Activated B cell treated with CpG ODN at 0.5 μM for 24 hours (primary cell): ENCODE results near the gene ATG5. TPM values are rescaled to one million over a fixed set of nuclear protein-coding genes. Genes with fewer than 3 reads are reported as not detected.

Experiments used
- ATAC-seq: fragments of 200-7000 bp; cut with Tn5 transposase; one replicate; pipeline ENCODE4 v1.10.0; 2021; ENCODE audit warnings: low read depth, mild to moderate bottlenecking, moderate library complexity
- CTCF ChIA-PET: fragments of 350-600 bp; sonication (Branson Sonifier 250); formaldehyde crosslinking; loops from one replicate; lab custom pipeline; 2021; ENCODE audit warnings: antibody characterized with exemption; lab: Charles Lee
- POLR2A ChIA-PET: fragments of 350-600 bp; sonication (Branson Sonifier 250); formaldehyde crosslinking; loops from one replicate; lab custom pipeline; 2021; ENCODE audit warnings: antibody characterized with exemption; lab: Charles Lee
- DNase-seq: peaks from one replicate; pipeline ENCODE4 v3.0.0; 2022
- H3K27ac Mint-ChIP-seq: one replicate; pipeline ENCODE4 v1.8.0; 2020; ENCODE audit warnings: mixed read lengths
- H3K27me3 Mint-ChIP-seq: one replicate; pipeline ENCODE4 v1.8.0; 2021; ENCODE audit warnings: mixed read lengths
- H3K36me3 Mint-ChIP-seq: one replicate; pipeline ENCODE4 v1.8.0; 2021; ENCODE audit warnings: low read depth, mixed read lengths
- H3K4me1 Mint-ChIP-seq: one replicate; pipeline ENCODE4 v1.8.0; 2021; ENCODE audit warnings: mixed read lengths
- H3K4me3 Mint-ChIP-seq: one replicate; pipeline ENCODE4 v1.8.0; 2020; ENCODE audit warnings: mild to moderate bottlenecking, mixed read lengths
- H3K9me3 Mint-ChIP-seq: one replicate; pipeline ENCODE4 v1.8.0; 2020; ENCODE audit warnings: mixed read lengths
- intact Hi-C: fragments of 100-400 bp; cut with micrococcal nuclease; formaldehyde crosslinking; loops from one replicate; pipeline ENCODE4 v1.15.1; 2024
- total RNA-seq: library from RNA; stranded (reverse); gene quantifications from 2 replicates; pipeline ENCODE4 v1.2.3, GENCODE V29; 2022
- TF ChIP-seq, protein P1 (sequence below): fragments of 200-600 bp; IDR thresholded peaks from one replicate; pipeline ENCODE4 v1.8.0; 2022; ENCODE audit warnings: antibody characterized with exemption, mild to moderate bottlenecking

The ATG5 gene
- total RNA-seq, 1 donor from 2014 or later: 30.3 TPM

DNA sequence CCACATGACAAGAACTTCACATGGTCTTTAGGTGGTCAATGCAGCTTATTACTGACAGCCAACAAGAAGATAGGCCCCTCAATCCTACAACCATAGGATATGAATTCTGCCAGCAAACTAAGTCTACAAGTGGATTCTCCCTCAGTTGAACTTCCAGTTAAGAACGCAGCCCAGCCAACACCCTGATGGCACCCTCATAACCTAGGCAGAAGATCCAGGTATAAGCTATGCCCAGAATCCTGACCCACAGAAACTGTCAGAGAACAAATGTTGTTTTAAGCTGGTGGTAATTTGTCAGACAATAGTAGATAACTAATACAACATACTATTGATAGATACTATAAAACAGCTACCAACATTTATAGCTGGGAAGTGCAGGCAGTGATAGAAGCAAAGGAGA lies 38.8 kb downstream of the ATG5 start:
- H3K36me3 Mint-ChIP-seq: peaks cover 39% of the 10 kb centered on the region

DNA sequence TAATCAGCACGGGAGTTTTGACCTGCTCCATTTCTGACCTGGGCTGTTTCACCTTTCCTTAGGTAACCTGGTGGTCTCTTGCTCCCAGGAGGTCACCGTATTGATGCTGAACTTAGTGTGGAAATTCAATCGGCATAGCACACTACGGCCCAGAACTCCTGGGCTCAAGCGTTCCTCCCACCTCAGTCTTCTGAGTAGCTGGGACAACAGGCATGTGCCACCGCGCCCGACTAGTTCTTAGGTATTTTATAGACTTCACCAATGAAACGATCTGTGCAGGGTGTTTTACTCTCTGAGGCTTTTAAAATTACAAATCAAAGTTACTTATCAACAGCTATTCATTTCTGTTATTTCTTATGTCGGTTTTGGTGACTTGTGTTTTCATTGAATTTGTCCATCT lies 42.1 kb downstream of the ATG5 start:
- CTCF ChIA-PET: no interaction called here
- Mint-ChIP-seq H3K27ac (no peak overlapping the region), H3K4me3 (no peak overlapping the region), H3K27me3 (no peaks in the 10 kb centered on the region), H3K9me3 (no peaks in the 10 kb centered on the region), H3K36me3 (peaks cover 37% of the 10 kb centered on the region), H3K4me1 (peaks cover 14% of the 10 kb centered on the region)
- TF ChIP-seq, protein P1, sequence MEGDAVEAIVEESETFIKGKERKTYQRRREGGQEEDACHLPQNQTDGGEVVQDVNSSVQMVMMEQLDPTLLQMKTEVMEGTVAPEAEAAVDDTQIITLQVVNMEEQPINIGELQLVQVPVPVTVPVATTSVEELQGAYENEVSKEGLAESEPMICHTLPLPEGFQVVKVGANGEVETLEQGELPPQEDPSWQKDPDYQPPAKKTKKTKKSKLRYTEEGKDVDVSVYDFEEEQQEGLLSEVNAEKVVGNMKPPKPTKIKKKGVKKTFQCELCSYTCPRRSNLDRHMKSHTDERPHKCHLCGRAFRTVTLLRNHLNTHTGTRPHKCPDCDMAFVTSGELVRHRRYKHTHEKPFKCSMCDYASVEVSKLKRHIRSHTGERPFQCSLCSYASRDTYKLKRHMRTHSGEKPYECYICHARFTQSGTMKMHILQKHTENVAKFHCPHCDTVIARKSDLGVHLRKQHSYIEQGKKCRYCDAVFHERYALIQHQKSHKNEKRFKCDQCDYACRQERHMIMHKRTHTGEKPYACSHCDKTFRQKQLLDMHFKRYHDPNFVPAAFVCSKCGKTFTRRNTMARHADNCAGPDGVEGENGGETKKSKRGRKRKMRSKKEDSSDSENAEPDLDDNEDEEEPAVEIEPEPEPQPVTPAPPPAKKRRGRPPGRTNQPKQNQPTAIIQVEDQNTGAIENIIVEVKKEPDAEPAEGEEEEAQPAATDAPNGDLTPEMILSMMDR: no peak
- intact Hi-C loops: no loop called here
- DNase-seq (no peak), ATAC-seq (no peak)
- POLR2A ChIA-PET: no interaction called here

More for the DNA sequence above, 38.8 kb downstream of the ATG5 start:
- POLR2A ChIA-PET: no interaction called here
- H3K27me3 Mint-ChIP-seq: no peaks in the 10 kb centered on the region
- ATAC-seq (no peak), DNase-seq (no peak)
- no peak overlapping the region for H3K4me3 Mint-ChIP-seq
- CTCF ChIA-PET: no interaction called here
- TF ChIP-seq, protein P1: no peak
- intact Hi-C loops: no loop called here
- H3K27ac Mint-ChIP-seq: no peak overlapping the region
- H3K4me1 Mint-ChIP-seq: peaks cover 6% of the 10 kb centered on the region
- H3K9me3 Mint-ChIP-seq: no peaks in the 10 kb centered on the region

DNA sequence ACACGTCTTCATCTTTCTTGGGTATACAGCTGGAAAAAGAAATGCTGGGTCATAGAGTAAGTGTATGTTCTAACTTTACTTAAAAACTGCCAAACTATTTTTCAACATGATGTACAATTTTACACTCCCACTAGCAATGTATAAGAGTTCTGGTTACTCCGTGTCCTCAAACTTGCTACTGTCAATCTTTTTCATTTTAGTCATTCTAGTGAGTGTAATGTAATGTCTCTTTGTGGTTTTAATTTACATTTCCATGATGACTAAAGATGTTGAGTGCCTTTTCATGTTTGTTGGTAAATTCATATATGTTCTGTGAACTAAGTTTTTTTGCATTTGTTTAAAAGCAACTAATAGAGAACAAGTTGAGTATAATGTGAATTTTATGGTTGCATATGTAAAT lies 43.9 kb downstream of the ATG5 start:
- no peaks in the 10 kb centered on the region for H3K27me3 Mint-ChIP-seq
- TF ChIP-seq, protein P1: no peak
- H3K9me3 Mint-ChIP-seq: no peaks in the 10 kb centered on the region
- intact Hi-C loops: no loop called here
- H3K4me1 Mint-ChIP-seq: peaks cover 12% of the 10 kb centered on the region
- peaks cover 45% of the 10 kb centered on the region for H3K36me3 Mint-ChIP-seq
- ATAC-seq (no peak), DNase-seq (no peak)
- POLR2A ChIA-PET: no interaction called here
- CTCF ChIA-PET: no interaction called here
- no peak overlapping the region for H3K4me3 Mint-ChIP-seq
- no peak overlapping the region for H3K27ac Mint-ChIP-seq

DNA sequence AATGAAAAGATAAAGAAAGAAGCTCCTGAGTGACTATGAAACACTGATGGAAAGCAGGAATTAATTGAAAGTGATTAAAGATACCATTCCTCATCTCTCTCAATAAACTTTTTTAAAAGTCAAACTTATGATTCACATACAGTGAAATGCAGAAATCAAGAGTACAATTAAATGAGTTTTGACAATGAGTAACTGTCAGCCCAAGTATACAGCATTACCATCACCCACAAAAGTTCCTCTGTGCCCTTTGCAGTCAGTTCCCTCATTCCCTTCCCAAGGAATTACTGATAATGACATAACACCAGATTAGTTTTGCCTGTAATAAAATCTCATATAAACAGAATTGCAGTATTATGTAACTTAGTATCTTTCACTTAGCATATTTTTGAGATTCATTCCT lies 44.5 kb downstream of the ATG5 start:
- DNase-seq (no peak), ATAC-seq (no peak)
- peaks cover 45% of the 10 kb centered on the region for H3K36me3 Mint-ChIP-seq
- no peak overlapping the region for H3K4me3 Mint-ChIP-seq
- TF ChIP-seq, protein P1: no peak
- H3K27me3 Mint-ChIP-seq: no peaks in the 10 kb centered on the region
- ChIA-PET CTCF (interaction anchor here (1.4 kb wide), 1 partner anchor 191 kb away, joined by 4 read pairs; no protein-coding TSS in a partner anchor), POLR2A (no interaction called here)
- intact Hi-C loops: no loop called here
- H3K27ac Mint-ChIP-seq: no peak overlapping the region
- H3K4me1 Mint-ChIP-seq: peaks cover 12% of the 10 kb centered on the region
- H3K9me3 Mint-ChIP-seq: no peaks in the 10 kb centered on the region

DNA sequence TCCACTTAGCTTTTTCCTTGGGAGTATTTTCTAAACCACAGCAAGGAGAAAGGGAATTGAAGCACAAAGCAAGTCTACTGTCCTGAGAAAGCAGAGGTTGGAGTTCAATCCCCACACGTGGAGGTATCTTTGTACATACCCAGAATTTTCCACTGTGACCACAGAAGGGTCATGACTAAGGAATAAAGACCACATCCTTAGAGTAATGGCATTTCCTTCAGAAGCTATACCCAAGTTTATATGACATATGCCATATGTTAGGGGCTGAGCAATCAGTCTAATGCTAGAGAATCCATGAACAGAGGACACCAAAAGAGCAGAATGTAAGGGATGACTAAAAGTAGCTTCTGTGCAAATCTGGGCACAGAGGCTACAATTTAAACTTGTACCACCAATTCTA lies 46.4 kb downstream of the ATG5 start:
- intact Hi-C loops: no loop called here
- no peak for ATAC-seq

More for the DNA sequence above, 46.4 kb downstream of the ATG5 start:
- H3K27ac Mint-ChIP-seq: no peak overlapping the region
- no peaks in the 10 kb centered on the region for H3K9me3 Mint-ChIP-seq
- H3K27me3 Mint-ChIP-seq: no peaks in the 10 kb centered on the region
- TF ChIP-seq, protein P1: no peak
- H3K36me3 Mint-ChIP-seq: peaks cover 44% of the 10 kb centered on the region
- H3K4me3 Mint-ChIP-seq: no peak overlapping the region
- CTCF ChIA-PET: no interaction called here
- POLR2A ChIA-PET: no interaction called here
- peaks cover 12% of the 10 kb centered on the region for H3K4me1 Mint-ChIP-seq
- DNase-seq: no peak
